HepG2 (cell line): ENCODE data around the gene TSGA10IP. TPM values are rescaled to one million over a fixed set of nuclear protein-coding genes. Genes with fewer than 3 reads are reported as not detected.

Experiments
- GLI4 ChIP-seq: sonication (generic); formaldehyde crosslinking; IDR thresholded peaks from 2 replicates; pipeline ENCODE4 v1.5.1; 2020; ENCODE audit warnings: missing genetic modification reagents, mild to moderate bottlenecking, moderate library complexity, borderline replicate concordance
- HNF4A ChIP-seq: sonication (generic); formaldehyde crosslinking; IDR thresholded peaks from 2 replicates; pipeline ENCODE4 v1.4.0; 2020; ENCODE audit warnings: missing genetic modification reagents
- MBD4 ChIP-seq: IDR thresholded peaks from 2 replicates; pipeline ENCODE4 v1.6.1; 2012; ENCODE audit warnings: low read length, inconsistent platforms, borderline replicate concordance
- NFE2L1 ChIP-seq: sonication (generic); formaldehyde crosslinking; IDR thresholded peaks from 2 replicates; pipeline ENCODE4 v1.4.0; 2020; ENCODE audit warnings: missing genetic modification reagents, mild to moderate bottlenecking, borderline replicate concordance
- NFKB2 ChIP-seq: sonication (generic); formaldehyde crosslinking; IDR thresholded peaks from 2 replicates; pipeline ENCODE4 v1.4.0; 2020; ENCODE audit warnings: missing genetic modification reagents, borderline replicate concordance
- RBM22 ChIP-seq: fragments of 200-400 bp; formaldehyde crosslinking; optimal IDR thresholded peaks from 2 replicates; pipeline ENCODE3; 2017; ENCODE audit warnings: mild to moderate bottlenecking, low read length, moderate library complexity
- SOX5 ChIP-seq: IDR thresholded peaks from 2 replicates; pipeline ENCODE4 v1.6.1; 2016; ENCODE audit warnings: borderline replicate concordance
- YEATS2 ChIP-seq: sonication (generic); formaldehyde crosslinking; IDR thresholded peaks from 2 replicates; pipeline ENCODE4 v1.4.0; 2020; ENCODE audit warnings: missing genetic modification reagents, borderline replicate concordance
- ZFP37 ChIP-seq: sonication (generic); formaldehyde crosslinking; IDR thresholded peaks from 2 replicates; pipeline ENCODE4 v1.4.0; 2020; ENCODE audit warnings: missing genetic modification reagents, borderline replicate concordance
- ZFP62 ChIP-seq: sonication (generic); formaldehyde crosslinking; IDR thresholded peaks from 2 replicates; pipeline ENCODE4 v1.4.0; 2020; ENCODE audit warnings: missing genetic modification reagents
- ZFP82 ChIP-seq: sonication (generic); formaldehyde crosslinking; IDR thresholded peaks from 2 replicates; pipeline ENCODE4 v1.5.1; 2020; ENCODE audit warnings: mild to moderate bottlenecking, missing genetic modification reagents, borderline replicate concordance
- ZNF432 ChIP-seq: sonication (generic); formaldehyde crosslinking; IDR thresholded peaks from 2 replicates; pipeline ENCODE4 v1.5.0; 2020; ENCODE audit warnings: missing genetic modification reagents, mild to moderate bottlenecking, borderline replicate concordance
- ZNF576 ChIP-seq: sonication (generic); formaldehyde crosslinking; IDR thresholded peaks from 2 replicates; pipeline ENCODE4 v1.4.0; 2020; ENCODE audit warnings: mild to moderate bottlenecking, missing genetic modification reagents
- ZNF614 ChIP-seq: IDR thresholded peaks from 2 replicates; pipeline ENCODE4 v1.6.1; 2018; ENCODE audit warnings: missing biosample characterization, missing genetic modification reagents, inconsistent platforms, borderline replicate concordance
- ZNF747 ChIP-seq: sonication (generic); formaldehyde crosslinking; IDR thresholded peaks from 2 replicates; pipeline ENCODE4 v1.8.1; 2023; ENCODE audit warnings: missing genetic modification reagents, mild to moderate bottlenecking, borderline replicate concordance
- ZNF784 ChIP-seq: sonication (generic); formaldehyde crosslinking; IDR thresholded peaks from 2 replicates; pipeline ENCODE4 v1.5.1; 2020; ENCODE audit warnings: missing genetic modification reagents, mild to moderate bottlenecking, borderline replicate concordance
- ZSCAN22 ChIP-seq: sonication (generic); formaldehyde crosslinking; IDR thresholded peaks from 2 replicates; pipeline ENCODE4 v1.4.0; 2020; ENCODE audit warnings: mild to moderate bottlenecking, missing genetic modification reagents
- polyA plus RNA-seq, 8 experiments: library from polyadenylated mRNA; depleted of rRNA in 3 of 8; stranded (reverse) in 7 of 8; unstranded in 1 of 8; fragments of >200 nt; fragmentation: Illumina TruSeq in 4 of 8; extraction: Trizol in 4 of 8; gene quantifications; 2 replicates each; pipeline versions ENCODE4 v1.2.1 to v1.2.3, GENCODE V29; 2011 to 2016; ENCODE audit warnings: low read depth in 4 of 8, missing spikeins in 1 of 8, mixed read lengths in 1 of 8; ENCODE audit not compliant: insufficient read depth in 1 of 8
- total RNA-seq, 5 experiments: library from RNA; depleted of rRNA; stranded (reverse); fragments of >200 nt; fragmentation: Illumina TruSeq; extraction: Trizol; gene quantifications; 2 replicates each; pipeline ENCODE4 v1.2.3, GENCODE V29; 2016; ENCODE audit warnings: low read depth in 1 of 5
- TF ChIP-seq, protein P1 (sequence below): sonication (generic); formaldehyde crosslinking; IDR thresholded peaks from 2 replicates; pipeline ENCODE4 v1.4.0; 2020; ENCODE audit warnings: mild to moderate bottlenecking, missing genetic modification reagents
- TF ChIP-seq, protein P2 (sequence below): fragments of 450-650 bp; IDR thresholded peaks from 2 replicates; pipeline ENCODE4 v1.6.1; 2016

The TSGA10IP gene
- total and polyA plus RNA-seq, 2 of the 13 experiments (the other 11 are each of a cell fraction or from before 2014, with no cell fraction given) = not detected

DNA sequence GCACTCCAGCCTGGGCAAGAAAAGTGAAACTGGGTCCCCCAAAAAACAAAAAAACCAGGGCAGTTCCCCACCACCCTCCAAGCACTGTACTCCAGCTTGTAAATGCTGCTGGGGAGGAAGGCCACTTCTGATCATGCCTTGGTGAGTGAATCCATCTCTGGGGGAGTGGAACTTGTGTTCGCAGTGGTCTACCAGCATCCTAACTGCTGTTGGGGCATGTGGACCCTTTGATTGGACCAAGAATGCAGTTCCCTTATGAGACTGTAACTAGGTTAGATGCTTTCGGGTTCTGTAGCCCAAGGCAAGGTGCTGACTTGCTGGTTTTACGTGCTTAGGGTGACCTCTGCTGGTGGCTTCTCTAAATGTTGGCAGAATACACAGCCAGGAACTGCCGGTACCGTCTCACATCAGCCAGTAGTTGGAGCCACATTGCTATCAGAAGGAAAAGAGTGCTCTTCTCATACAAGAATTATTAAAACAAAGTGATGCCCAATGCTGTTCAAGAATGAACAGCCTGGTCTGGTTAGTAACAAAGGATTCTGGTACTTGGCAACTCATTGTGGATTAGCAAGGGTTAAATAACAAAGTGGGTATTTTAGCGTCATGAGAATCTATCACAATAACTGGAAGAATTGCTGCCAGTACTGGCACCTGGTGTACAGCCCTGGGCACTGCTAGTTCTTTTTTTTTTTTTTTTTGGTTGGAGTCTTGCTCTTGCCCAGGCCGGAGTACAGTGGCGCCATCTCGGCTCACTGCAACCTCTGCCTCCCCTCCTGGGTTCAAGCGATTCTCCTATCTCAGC lies 43.7 kb downstream of the TSGA10IP start (continued):
- TF ChIP-seq, protein P1, sequence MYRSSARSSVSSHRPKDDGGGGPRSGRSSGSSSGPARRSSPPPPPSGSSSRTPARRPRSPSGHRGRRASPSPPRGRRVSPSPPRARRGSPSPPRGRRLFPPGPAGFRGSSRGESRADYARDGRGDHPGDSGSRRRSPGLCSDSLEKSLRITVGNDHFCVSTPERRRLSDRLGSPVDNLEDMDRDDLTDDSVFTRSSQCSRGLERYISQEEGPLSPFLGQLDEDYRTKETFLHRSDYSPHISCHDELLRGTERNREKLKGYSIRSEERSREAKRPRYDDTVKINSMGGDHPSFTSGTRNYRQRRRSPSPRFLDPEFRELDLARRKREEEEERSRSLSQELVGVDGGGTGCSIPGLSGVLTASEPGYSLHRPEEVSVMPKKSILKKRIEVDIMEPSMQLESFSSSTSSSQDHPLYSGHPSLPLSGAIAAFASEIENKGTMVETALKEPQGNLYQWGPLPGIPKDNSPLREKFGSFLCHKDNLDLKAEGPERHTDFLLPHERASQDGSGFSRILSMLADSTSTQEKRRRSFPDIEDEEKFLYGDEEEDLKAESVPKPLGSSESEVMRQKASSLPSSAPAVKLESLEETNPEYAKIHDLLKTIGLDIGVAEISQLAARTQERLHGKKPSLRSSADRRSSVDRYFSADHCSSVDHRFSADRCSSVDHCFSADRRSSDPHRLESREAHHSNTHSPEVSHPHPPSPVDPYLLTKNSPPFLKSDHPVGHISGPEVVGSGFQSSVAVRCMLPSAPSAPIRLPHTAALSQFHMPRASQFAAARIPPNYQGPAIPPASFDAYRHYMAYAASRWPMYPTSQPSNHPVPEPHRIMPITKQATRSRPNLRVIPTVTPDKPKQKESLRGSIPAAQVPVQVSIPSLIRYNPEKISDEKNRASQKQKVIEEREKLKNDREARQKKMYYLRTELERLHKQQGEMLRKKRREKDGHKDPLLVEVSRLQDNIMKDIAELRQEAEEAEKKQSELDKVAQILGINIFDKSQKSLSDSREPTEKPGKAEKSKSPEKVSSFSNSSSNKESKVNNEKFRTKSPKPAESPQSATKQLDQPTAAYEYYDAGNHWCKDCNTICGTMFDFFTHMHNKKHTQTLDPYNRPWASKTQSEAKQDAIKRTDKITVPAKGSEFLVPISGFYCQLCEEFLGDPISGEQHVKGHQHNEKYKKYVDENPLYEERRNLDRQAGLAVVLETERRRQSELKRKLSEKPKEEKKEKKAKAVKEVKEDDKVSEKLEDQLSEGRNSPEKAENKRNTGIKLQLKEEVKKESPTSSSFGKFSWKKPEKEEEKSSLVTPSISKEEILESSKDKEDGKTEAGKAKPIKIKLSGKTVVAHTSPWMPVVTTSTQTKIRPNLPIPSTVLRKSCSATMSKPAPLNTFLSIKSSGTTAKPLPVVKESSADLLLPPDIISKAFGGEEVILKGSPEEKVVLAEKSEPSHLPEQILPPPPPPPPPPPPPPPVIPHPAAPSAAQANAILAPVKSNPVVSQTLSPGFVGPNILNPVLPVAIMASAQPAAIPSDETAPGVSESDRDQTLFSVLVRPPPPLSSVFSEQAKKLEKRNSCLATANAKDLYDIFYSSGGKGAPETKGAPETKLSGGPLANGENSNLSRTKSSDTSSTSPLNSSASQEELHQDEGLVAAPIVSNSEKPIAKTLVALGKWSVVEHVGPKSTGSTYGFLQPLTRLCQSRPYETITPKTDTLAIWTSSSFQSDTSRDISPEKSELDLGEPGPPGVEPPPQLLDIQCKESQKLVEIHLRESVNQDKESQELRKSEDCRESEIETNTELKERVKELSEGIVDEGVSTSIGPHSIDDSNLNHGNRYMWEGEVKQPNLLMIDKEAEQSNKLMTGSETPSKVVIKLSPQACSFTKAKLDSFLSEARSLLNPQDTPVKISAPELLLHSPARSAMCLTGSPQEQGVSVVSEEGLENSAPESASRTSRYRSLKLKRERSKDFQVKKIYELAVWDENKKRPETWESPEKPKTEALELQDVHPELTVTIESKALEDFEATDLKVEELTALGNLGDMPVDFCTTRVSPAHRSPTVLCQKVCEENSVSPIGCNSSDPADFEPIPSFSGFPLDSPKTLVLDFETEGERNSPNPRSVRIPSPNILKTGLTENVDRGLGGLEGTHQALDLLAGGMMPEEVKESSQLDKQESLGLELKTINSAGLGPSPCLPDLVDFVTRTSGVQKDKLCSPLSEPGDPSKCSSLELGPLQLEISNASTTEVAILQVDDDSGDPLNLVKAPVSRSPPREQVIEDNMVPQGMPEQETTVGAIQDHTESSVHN (CRISPR knock-in tag) = no peak
- TF ChIP-seq ZNF614 (CRISPR knock-in tag) (no peak), MBD4 (no peak), ZFP82 (no peak), ZNF747 (CRISPR knock-in tag) (0 out of 2 replicates have a peak, but pooled peaks have one; percentile 38), ZSCAN22 (CRISPR knock-in tag) (no peak), SOX5 (CRISPR knock-in tag) (0 out of 2 replicates have a peak, but pooled peaks have one; percentile 16), RBM22 (no peak), ZNF432 (CRISPR knock-in tag) (no peak), ZNF576 (CRISPR knock-in tag) (no peak), NFE2L1 (no peak), NFKB2 (CRISPR knock-in tag) (no peak), ZFP37 (no peak), YEATS2 (CRISPR knock-in tag) (peak; percentile 38; the same call in 1 of the 2 replicates), GLI4 (0 out of 2 replicates have a peak, but pooled peaks have one; percentile 32), HNF4A (CRISPR knock-in tag) (no peak), ZFP62 (CRISPR knock-in tag) (no peak), ZNF784 (CRISPR knock-in tag) (no peak)
- TF ChIP-seq, protein P2, sequence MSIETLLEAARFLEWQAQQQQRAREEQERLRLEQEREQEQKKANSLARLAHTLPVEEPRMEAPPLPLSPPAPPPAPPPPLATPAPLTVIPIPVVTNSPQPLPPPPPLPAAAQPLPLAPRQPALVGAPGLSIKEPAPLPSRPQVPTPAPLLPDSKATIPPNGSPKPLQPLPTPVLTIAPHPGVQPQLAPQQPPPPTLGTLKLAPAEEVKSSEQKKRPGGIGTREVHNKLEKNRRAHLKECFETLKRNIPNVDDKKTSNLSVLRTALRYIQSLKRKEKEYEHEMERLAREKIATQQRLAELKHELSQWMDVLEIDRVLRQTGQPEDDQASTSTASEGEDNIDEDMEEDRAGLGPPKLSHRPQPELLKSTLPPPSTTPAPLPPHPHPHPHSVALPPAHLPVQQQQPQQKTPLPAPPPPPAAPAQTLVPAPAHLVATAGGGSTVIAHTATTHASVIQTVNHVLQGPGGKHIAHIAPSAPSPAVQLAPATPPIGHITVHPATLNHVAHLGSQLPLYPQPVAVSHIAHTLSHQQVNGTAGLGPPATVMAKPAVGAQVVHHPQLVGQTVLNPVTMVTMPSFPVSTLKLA = no peak
